HepG2 (cell line): ENCODE measurements around the gene HS3ST3A1. TPM values are rescaled to one million over a fixed set of nuclear protein-coding genes. Genes with fewer than 3 reads are reported as not detected.

Experiments
- FOXO1 ChIP-seq: sonication (generic); formaldehyde crosslinking; IDR thresholded peaks from 2 replicates; pipeline ENCODE4 v1.4.0; 2020; ENCODE audit warnings: missing genetic modification reagents
- HIVEP1 ChIP-seq: sonication (generic); formaldehyde crosslinking; IDR thresholded peaks from 2 replicates; pipeline ENCODE4 v1.4.0; 2020; ENCODE audit warnings: mild to moderate bottlenecking, missing genetic modification reagents
- HNRNPUL1 ChIP-seq: fragments of 200-400 bp; formaldehyde crosslinking; IDR thresholded peaks from 2 replicates; pipeline ENCODE4 v1.6.1; 2017; ENCODE audit warnings: low read depth, mild to moderate bottlenecking, low read length, moderate library complexity
- MAFK ChIP-seq, 2 experiments: IDR thresholded peaks in 1 of 2; conservative IDR thresholded peaks in 1 of 2; 2 replicates each; pipeline ENCODE4 v1.6.1; 2011; ENCODE audit warnings: improper control_type of control experiment in 2 of 2, low read length in 2 of 2
- NFAT5 ChIP-seq: sonication (generic); formaldehyde crosslinking; IDR thresholded peaks from 2 replicates; pipeline ENCODE4 v1.4.0; 2020; ENCODE audit warnings: missing genetic modification reagents
- PCBP2 ChIP-seq: fragments of 200-400 bp; formaldehyde crosslinking; optimal IDR thresholded peaks from 2 replicates; pipeline ENCODE3; 2018; ENCODE audit warnings: low read length, low read depth; ENCODE audit not compliant: poor library complexity, severe bottlenecking
- PITX1 ChIP-seq: sonication (generic); formaldehyde crosslinking; IDR thresholded peaks from 2 replicates; pipeline ENCODE4 v1.5.1; 2020; ENCODE audit warnings: mild to moderate bottlenecking, missing genetic modification reagents
- SNAPC4 ChIP-seq: sonication (generic); formaldehyde crosslinking; IDR thresholded peaks from 2 replicates; pipeline ENCODE4 v1.4.0; 2020; ENCODE audit warnings: mild to moderate bottlenecking, missing genetic modification reagents
- SOX13 ChIP-seq, 3 experiments: fragments of 450-650 bp in 1 of 3; sonication (generic) in 1 of 3; formaldehyde crosslinking in 1 of 3; IDR thresholded peaks in 2 of 3; conservative IDR thresholded peaks in 1 of 3; 2 replicates each; pipeline versions ENCODE4 v1.5.0 to v1.6.1; 2016 to 2020; ENCODE audit warnings: antibody characterized with exemption in 1 of 3, mild to moderate bottlenecking in 1 of 3, missing compliant biosample characterization in 1 of 3, missing genetic modification reagents in 1 of 3, moderate library complexity in 1 of 3
- TCF12 ChIP-seq, 2 experiments: fragments of 450-650 bp in 1 of 2; sonication (generic) in 1 of 2; formaldehyde crosslinking in 1 of 2; IDR thresholded peaks; 2 replicates each; pipeline versions ENCODE4 v1.6.1 to v1.8.0; 2017 to 2022; ENCODE audit warnings: antibody characterized with exemption in 1 of 2, mild to moderate bottlenecking in 1 of 2, missing genetic modification reagents in 1 of 2, moderate library complexity in 1 of 2
- ZBTB20 ChIP-seq: sonication (generic); formaldehyde crosslinking; IDR thresholded peaks from 2 replicates; pipeline ENCODE4 v1.8.1; 2023; ENCODE audit warnings: missing genetic modification reagents, low read depth, mild to moderate bottlenecking, borderline replicate concordance
- ZNF282 ChIP-seq: fragments of 450-650 bp; IDR thresholded peaks from 2 replicates; pipeline ENCODE4 v1.6.1; 2018; ENCODE audit not compliant: partially characterized antibody
- polyA plus RNA-seq, 8 experiments: library from polyadenylated mRNA; depleted of rRNA in 3 of 8; stranded (reverse) in 7 of 8; unstranded in 1 of 8; fragments of >200 nt; fragmentation: Illumina TruSeq in 4 of 8; extraction: Trizol in 4 of 8; gene quantifications; 2 replicates each; pipeline versions ENCODE4 v1.2.1 to v1.2.3, GENCODE V29; 2011 to 2016; ENCODE audit warnings: low read depth in 4 of 8, missing spikeins in 1 of 8, mixed read lengths in 1 of 8; ENCODE audit not compliant: insufficient read depth in 1 of 8
- total RNA-seq, 5 experiments: library from RNA; depleted of rRNA; stranded (reverse); fragments of >200 nt; fragmentation: Illumina TruSeq; extraction: Trizol; gene quantifications; 2 replicates each; pipeline ENCODE4 v1.2.3, GENCODE V29; 2016; ENCODE audit warnings: low read depth in 1 of 5
- TF ChIP-seq, protein P1 (sequence below): sonication (generic); formaldehyde crosslinking; IDR thresholded peaks from 2 replicates; pipeline ENCODE4 v1.4.0; 2020; ENCODE audit warnings: missing genetic modification reagents
- TF ChIP-seq, protein P2 (sequence below): sonication (generic); formaldehyde crosslinking; IDR thresholded peaks from 2 replicates; pipeline ENCODE4 v1.8.0; 2022; ENCODE audit warnings: mild to moderate bottlenecking, missing genetic modification reagents

The HS3ST3A1 gene
- total and polyA plus RNA-seq, 2 of the 13 experiments (the other 11 are each of a cell fraction or from before 2014, with no cell fraction given) = 1.3 to 3.5 TPM

GRCh38 chr17:13462673-13463124 lies 139.0 kb downstream of the HS3ST3A1 start (continued):
- no peak for TF ChIP-seq PCBP2
- TF ChIP-seq ZBTB20 (CRISPR knock-in tag) = peak; percentile 70; the same call in 1 of the 2 replicates
- TF ChIP-seq NFAT5 (CRISPR knock-in tag) = peak; percentile 84; the same call in 1 of the 2 replicates
- TF ChIP-seq HIVEP1 (CRISPR knock-in tag) = 0 out of 2 replicates have a peak, but pooled peaks have one; percentile 37
- TF ChIP-seq FOXO1 (CRISPR knock-in tag) = peak; percentile 80
- TF ChIP-seq, protein P1, sequence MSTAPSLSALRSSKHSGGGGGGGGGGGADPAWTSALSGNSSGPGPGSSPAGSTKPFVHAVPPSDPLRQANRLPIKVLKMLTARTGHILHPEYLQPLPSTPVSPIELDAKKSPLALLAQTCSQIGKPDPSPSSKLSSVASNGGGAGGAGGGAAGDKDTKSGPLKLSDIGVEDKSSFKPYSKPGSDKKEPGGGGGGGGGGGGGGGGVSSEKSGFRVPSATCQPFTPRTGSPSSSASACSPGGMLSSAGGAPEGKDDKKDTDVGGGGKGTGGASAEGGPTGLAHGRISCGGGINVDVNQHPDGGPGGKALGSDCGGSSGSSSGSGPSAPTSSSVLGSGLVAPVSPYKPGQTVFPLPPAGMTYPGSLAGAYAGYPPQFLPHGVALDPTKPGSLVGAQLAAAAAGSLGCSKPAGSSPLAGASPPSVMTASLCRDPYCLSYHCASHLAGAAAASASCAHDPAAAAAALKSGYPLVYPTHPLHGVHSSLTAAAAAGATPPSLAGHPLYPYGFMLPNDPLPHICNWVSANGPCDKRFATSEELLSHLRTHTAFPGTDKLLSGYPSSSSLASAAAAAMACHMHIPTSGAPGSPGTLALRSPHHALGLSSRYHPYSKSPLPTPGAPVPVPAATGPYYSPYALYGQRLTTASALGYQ (CRISPR knock-in tag) = peak; percentile 74
- TF ChIP-seq HNRNPUL1 = no peak
- no peak for TF ChIP-seq SOX13 (IDR thresholded peaks at IDR 0.05)
- peak in 1 of 2 experiments; percentile 81; a peak in 2 of 4 replicates for TF ChIP-seq SOX13 (CRISPR knock-in tag; conservative IDR thresholded peaks at IDR 0.05 in 1 of 2, IDR thresholded peaks at IDR 0.05 in 1 of 2)
- TF ChIP-seq PITX1 (CRISPR knock-in tag) = peak; percentile 71; the same call in 1 of the 2 replicates
- TF ChIP-seq, protein P2, sequence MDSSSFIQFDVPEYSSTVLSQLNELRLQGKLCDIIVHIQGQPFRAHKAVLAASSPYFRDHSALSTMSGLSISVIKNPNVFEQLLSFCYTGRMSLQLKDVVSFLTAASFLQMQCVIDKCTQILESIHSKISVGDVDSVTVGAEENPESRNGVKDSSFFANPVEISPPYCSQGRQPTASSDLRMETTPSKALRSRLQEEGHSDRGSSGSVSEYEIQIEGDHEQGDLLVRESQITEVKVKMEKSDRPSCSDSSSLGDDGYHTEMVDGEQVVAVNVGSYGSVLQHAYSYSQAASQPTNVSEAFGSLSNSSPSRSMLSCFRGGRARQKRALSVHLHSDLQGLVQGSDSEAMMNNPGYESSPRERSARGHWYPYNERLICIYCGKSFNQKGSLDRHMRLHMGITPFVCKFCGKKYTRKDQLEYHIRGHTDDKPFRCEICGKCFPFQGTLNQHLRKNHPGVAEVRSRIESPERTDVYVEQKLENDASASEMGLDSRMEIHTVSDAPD (CRISPR knock-in tag) = no peak
- TF ChIP-seq TCF12 (IDR thresholded peaks at IDR 0.05) = no peak
- peak; percentile 83; the same call in 1 of the 2 replicates for TF ChIP-seq TCF12 (CRISPR knock-in tag; IDR thresholded peaks at IDR 0.05)
- TF ChIP-seq ZNF282 = no peak
- 0 out of 2 replicates have a peak, but pooled peaks have one; percentile 40 for TF ChIP-seq SNAPC4
- TF ChIP-seq MAFK (conservative IDR thresholded peaks at IDR 0.05 in 1 of 2, IDR thresholded peaks at IDR 0.05 in 1 of 2; ENCODE audit: low read length in 2 of 2) = no peak
